Mesangial cell (primary cell): ENCODE measurements around the gene PROM2. TPM values are rescaled to one million over a fixed set of nuclear protein-coding genes. Genes with fewer than 3 reads are reported as not detected.

ENCODE experiments used
- total RNA-seq: library from RNA; depleted of rRNA; stranded (reverse); fragments of >200 nt; gene quantifications from 2 replicates; pipeline ENCODE4 v1.2.3, GENCODE V29; 2015

Gene PROM2, protein sequence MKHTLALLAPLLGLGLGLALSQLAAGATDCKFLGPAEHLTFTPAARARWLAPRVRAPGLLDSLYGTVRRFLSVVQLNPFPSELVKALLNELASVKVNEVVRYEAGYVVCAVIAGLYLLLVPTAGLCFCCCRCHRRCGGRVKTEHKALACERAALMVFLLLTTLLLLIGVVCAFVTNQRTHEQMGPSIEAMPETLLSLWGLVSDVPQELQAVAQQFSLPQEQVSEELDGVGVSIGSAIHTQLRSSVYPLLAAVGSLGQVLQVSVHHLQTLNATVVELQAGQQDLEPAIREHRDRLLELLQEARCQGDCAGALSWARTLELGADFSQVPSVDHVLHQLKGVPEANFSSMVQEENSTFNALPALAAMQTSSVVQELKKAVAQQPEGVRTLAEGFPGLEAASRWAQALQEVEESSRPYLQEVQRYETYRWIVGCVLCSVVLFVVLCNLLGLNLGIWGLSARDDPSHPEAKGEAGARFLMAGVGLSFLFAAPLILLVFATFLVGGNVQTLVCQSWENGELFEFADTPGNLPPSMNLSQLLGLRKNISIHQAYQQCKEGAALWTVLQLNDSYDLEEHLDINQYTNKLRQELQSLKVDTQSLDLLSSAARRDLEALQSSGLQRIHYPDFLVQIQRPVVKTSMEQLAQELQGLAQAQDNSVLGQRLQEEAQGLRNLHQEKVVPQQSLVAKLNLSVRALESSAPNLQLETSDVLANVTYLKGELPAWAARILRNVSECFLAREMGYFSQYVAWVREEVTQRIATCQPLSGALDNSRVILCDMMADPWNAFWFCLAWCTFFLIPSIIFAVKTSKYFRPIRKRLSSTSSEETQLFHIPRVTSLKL
- under 0.01 and 1.0 TPM in 2 replicates for total RNA-seq

DNA sequence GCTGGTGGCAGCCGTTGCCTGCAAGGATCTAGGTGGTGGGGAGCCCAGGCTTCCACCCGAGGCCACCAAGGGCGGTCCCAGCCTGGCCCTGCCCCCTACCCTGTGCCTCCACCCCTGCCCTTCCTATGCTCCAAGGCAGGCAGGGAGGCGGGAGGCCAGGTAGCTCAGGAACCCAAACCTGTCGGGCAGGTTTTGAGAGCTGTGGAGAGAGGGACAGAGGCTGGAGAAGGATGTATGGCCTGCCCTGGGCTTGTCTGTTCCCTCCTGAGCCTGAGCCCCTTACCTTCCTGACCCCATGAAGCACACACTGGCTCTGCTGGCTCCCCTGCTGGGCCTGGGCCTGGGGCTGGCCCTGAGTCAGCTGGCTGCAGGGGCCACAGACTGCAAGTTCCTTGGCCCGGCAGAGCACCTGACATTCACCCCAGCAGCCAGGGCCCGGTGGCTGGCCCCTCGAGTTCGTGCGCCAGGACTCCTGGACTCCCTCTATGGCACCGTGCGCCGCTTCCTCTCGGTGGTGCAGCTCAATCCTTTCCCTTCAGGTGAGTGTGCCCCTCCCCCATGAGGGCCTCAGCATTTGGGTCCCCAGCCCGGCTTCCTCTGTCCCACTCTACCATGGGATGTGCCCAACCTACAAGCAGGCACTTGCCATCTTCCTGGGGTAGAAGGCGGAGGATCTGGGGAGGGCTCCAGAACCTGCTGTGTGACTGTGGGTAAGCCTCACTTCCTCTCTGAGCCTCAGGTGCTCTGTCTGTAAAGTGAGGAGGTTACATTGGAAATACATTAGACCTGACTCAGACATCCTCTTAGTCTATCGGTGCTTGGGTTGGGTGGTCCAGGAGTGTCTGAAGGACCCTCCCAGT, at the start of gene PROM2:
Gene PROM2, plus strand, starts transcription at position 159 of the 860 bp plus-strand sequence. Its CDS starts 137 bp downstream, at position 296.

DNA sequence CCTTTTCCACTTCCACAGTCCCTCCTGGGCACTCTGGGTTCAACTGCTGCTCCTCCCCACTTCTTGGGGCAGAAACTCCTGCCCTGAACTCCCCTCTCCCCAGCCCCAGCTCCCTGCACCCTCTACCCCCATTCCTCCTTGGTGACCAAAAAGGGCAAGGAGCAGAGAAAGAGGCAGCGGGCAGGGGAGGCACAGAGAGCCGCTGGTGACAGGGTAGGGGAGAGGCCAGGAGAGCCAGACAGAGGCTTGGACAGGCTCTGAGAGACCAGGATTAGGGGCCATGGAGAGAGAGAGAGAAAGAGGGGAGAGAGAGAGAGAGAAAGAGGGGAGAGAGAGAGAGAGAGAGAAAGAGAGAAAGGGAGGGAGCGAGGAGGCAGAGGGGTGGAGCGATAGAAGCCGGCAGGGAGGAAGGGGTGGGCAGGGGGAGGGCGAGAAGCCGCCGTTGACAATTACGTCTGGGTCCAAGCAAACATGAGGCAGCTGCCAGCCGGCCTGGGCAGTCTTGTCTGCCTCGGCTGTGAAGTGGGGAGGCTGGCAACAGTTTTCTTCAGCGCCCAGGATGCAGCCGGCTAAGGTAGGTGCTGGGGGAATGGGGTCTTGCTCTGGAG, 22.7 kb downstream of the PROM2 start, which contains the start of gene KCNIP3:
Gene KCNIP3, plus strand, starts transcription at position 468 of the 608 bp plus-strand sequence. Its CDS starts 92 bp downstream, at position 560.

Other genes starting within 250 kb of the PROM2 start
- 0.98 and 52.2 TPM in 2 replicates for gene MAL, start 248.7 kb upstream of the PROM2 start, total RNA-seq
- gene MRPS5, start 152.6 kb upstream of the PROM2 start, total RNA-seq = 28.5 and 35.5 TPM in 2 replicates
- gene ZNF514, start 114.6 kb upstream of the PROM2 start, total RNA-seq = 2.4 and 4.4 TPM in 2 replicates
- gene ZNF2, start 108.6 kb upstream of the PROM2 start, total RNA-seq = 1.3 and 4.6 TPM in 2 replicates
- 3.7 and 7.0 TPM in 2 replicates for gene ZNF892, start 66.9 kb upstream of the PROM2 start, total RNA-seq
- 13.0 and 21.6 TPM in 2 replicates for gene KCNIP3, start 22.9 kb downstream of the PROM2 start, total RNA-seq
- 36.8 and 37.3 TPM in 2 replicates for gene FAHD2A, start 128.3 kb downstream of the PROM2 start, total RNA-seq
- not detected in 2 replicates for gene TRIM43B, start 210.3 kb downstream of the PROM2 start, total RNA-seq